ENCODE measurements around the gene SNED1.

The SNED1 gene

DNA sequence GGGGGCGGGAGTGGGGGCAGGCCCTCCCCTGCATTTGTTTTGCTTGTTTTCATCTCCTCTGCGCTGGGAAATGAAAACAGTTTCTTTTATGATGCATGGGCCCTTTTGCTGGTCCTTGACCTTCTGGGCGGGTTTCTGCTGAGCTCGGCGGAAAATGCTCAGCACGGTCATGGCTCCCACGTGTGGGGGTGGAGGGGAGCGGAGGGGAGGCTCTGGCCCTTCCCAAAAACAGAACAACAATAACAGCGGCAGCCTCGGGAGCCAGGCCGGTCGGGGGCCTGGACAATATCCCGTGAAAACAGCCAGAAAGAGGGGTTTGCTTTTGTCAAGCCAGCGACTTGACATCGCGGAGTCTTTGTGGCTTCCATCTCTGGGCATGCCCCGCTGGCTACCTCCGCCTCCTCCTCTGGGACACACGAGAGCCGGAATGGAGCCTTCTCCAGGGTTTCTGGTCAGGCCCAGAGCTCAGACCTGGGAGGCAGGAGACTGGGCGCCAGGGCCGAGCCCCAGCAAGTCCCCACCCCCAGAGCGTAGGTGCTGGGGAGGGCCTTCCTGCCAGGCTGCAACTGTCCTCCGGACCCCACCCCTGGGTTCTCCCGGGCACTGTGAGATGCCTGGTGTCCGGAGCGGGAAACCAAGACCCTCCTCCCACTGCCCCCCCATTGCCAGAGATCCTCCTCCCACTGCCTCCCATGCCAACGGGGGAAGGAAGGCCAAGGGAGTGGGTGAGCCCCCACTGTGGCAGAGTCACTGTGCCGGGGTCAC, 35.9 kb upstream of the SNED1 start:
- Histone ChIP-seq H3K79me2 (ENCODE audit: low read length) (no peaks in the 10 kb centered on the region), H3K4me2 (ENCODE audit: low read depth, low read length) (no peak overlapping the region), H2AFZ (ENCODE audit: low read length) (no peak overlapping the region), H3K27ac (ENCODE audit: low read length) (no peak overlapping the region), H3F3A (ENCODE audit: insufficient read depth, low read length) (no peaks in the 10 kb centered on the region), H4K20me1 (ENCODE audit: insufficient read depth, low read length) (no peaks in the 10 kb centered on the region), H3K36me3 (replicated peaks; ENCODE audit: insufficient read depth, low read length) (no peaks in the 10 kb centered on the region), H3K27me3 (replicated peaks; ENCODE audit: insufficient read depth, low read length) (peaks cover 26% of the 10 kb centered on the region), H3K4me3 (ENCODE audit: low read length) (no peak overlapping the region), H3K9ac (ENCODE audit: low read length) (no peak overlapping the region), H3K9me3 (replicated peaks; ENCODE audit: insufficient read depth, low read length) (no peaks in the 10 kb centered on the region), H3K9me2 (replicated peaks; ENCODE audit: insufficient read depth, low read length) (no peaks in the 10 kb centered on the region), H3K4me1 (ENCODE audit: low read length) (no peaks in the 10 kb centered on the region)
- DNase-seq = no peak
- TF ChIP-seq, protein P1, sequence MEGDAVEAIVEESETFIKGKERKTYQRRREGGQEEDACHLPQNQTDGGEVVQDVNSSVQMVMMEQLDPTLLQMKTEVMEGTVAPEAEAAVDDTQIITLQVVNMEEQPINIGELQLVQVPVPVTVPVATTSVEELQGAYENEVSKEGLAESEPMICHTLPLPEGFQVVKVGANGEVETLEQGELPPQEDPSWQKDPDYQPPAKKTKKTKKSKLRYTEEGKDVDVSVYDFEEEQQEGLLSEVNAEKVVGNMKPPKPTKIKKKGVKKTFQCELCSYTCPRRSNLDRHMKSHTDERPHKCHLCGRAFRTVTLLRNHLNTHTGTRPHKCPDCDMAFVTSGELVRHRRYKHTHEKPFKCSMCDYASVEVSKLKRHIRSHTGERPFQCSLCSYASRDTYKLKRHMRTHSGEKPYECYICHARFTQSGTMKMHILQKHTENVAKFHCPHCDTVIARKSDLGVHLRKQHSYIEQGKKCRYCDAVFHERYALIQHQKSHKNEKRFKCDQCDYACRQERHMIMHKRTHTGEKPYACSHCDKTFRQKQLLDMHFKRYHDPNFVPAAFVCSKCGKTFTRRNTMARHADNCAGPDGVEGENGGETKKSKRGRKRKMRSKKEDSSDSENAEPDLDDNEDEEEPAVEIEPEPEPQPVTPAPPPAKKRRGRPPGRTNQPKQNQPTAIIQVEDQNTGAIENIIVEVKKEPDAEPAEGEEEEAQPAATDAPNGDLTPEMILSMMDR (IDR thresholded peaks at IDR 0.05; ENCODE audit: low read length) = no peak
- no peak for TF ChIP-seq EZH2 (optimal IDR thresholded peaks at IDR 0.05; ENCODE audit: low read depth, low read length)
- TF ChIP-seq EZH2phosphoT487 (IDR thresholded peaks at IDR 0.05; ENCODE audit: low read length) = no peak

DNA sequence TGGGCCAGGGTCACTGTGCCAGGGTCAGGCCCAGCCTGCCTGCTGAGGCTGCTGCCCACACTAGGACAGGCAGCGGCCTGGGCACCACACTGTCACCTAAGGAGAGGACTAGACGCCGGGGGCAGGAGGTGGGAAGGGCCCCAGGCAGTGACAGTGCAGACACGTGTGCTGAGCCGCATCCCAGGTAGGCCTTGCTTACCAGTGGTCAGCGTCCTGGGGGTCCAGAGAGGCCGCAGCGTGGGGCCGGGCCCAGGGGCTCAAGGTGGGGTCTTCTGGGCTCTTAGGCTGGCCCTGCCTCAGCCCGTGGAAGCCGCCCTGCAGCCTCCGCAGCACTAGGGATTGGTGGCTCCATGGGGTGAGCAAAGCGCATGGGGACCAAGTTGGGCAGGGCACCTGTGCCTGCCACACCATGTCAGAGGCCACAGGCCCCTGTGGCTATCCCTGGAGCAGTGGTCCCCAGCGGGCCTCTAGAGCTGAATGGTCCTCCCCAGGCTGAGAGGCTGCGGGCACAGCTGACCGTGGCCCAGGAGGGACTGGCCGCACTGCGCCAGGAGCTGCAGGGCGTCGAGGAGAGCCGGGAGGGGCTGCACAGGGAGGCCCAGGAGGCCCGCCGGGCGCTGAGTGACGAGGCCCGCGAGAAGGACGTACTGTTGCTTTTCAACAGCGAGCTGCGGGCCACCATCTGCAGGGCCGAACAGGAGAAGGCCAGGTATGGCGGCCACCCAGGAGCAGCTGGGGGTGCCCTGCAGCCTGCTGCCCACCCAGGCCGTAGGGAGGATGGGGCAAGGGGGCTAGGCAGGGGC, 35.2 kb upstream of the SNED1 start:
- no peak overlapping the region for H3K4me3 ChIP-seq (ENCODE audit: low read length)
- no peak overlapping the region for H3K9ac ChIP-seq (ENCODE audit: low read length)
- H3K9me2 ChIP-seq (replicated peaks; ENCODE audit: insufficient read depth, low read length) = no peaks in the 10 kb centered on the region
- no peaks in the 10 kb centered on the region for H3F3A ChIP-seq (ENCODE audit: insufficient read depth, low read length)
- TF ChIP-seq EZH2 (optimal IDR thresholded peaks at IDR 0.05; ENCODE audit: low read depth, low read length) (no peak), EZH2phosphoT487 (IDR thresholded peaks at IDR 0.05; ENCODE audit: low read length) (no peak)
- TF ChIP-seq, protein P1 (IDR thresholded peaks at IDR 0.05; ENCODE audit: low read length) = no peak
- H4K20me1 ChIP-seq (ENCODE audit: insufficient read depth, low read length) = no peaks in the 10 kb centered on the region
- no peak overlapping the region for H3K27ac ChIP-seq (ENCODE audit: low read length)
- H3K79me2 ChIP-seq (ENCODE audit: low read length) = no peaks in the 10 kb centered on the region
- H2AFZ ChIP-seq (ENCODE audit: low read length) = no peak overlapping the region
- H3K36me3 ChIP-seq (replicated peaks; ENCODE audit: insufficient read depth, low read length) = no peaks in the 10 kb centered on the region
- H3K4me2 ChIP-seq (ENCODE audit: low read depth, low read length) = no peak overlapping the region
- H3K9me3 ChIP-seq (replicated peaks; ENCODE audit: insufficient read depth, low read length) = no peaks in the 10 kb centered on the region
- DNase-seq = no peak
- H3K27me3 ChIP-seq (replicated peaks; ENCODE audit: insufficient read depth, low read length) = peaks cover 18% of the 10 kb centered on the region
- no peaks in the 10 kb centered on the region for H3K4me1 ChIP-seq (ENCODE audit: low read length)

DNA sequence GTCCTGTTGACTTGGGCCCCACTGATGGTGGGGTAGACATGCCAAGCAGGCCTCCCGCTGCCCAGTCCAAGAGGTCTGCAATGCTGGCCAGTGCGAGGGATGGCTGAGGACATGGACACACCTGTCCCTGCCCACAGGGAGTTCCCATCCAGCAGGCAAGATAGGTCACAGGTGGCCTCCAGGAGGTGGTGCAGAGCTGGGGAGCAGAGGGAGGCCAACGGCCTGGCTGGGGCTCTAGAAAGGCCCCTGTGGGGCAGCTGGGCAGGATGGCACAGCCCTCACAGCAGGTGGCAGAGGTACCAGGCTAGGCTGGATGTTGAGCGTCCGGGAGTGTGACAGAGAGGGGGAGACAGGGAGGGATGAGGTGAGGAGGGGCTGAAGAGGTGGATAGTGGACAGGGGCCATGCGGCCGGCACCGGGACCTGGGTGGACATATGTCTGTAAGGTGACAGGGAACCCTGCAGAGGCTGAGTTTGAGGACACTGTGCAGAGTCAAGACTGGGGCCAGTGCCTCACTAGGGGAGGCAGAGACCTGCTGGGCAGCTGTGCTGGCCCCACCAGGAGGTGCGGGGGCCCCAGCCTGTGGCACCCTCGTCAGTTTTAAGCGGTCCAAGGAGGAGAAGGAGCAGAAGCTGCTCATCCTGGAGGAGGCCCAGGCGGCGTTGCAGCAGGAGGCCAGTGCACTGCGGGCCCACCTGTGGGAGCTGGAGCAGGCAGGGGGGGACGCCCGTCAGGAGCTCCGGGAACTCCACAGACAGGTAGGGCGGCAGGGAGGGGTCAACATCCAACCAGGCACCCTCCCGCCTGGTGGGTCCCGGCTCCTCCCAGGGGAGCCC, 34.3 kb upstream of the SNED1 start:
- Histone ChIP-seq H3K27me3 (replicated peaks; ENCODE audit: insufficient read depth, low read length) (peaks cover 10% of the 10 kb centered on the region), H3K4me2 (ENCODE audit: low read depth, low read length) (peak overlapping the region; percentile 27; the same call in 1 of the 2 replicates), H3K36me3 (replicated peaks; ENCODE audit: insufficient read depth, low read length) (no peaks in the 10 kb centered on the region), H3K4me3 (ENCODE audit: low read length) (peak overlapping the region; percentile 41; the same call in 1 of the 2 replicates), H3F3A (ENCODE audit: insufficient read depth, low read length) (no peaks in the 10 kb centered on the region), H3K27ac (ENCODE audit: low read length) (no peak overlapping the region), H3K9me3 (replicated peaks; ENCODE audit: insufficient read depth, low read length) (no peaks in the 10 kb centered on the region), H3K79me2 (ENCODE audit: low read length) (no peaks in the 10 kb centered on the region), H3K9ac (ENCODE audit: low read length) (no peak overlapping the region), H4K20me1 (ENCODE audit: insufficient read depth, low read length) (no peaks in the 10 kb centered on the region), H2AFZ (ENCODE audit: low read length) (peak overlapping the region; percentile 63), H3K9me2 (replicated peaks; ENCODE audit: insufficient read depth, low read length) (no peaks in the 10 kb centered on the region), H3K4me1 (ENCODE audit: low read length) (no peaks in the 10 kb centered on the region)
- TF ChIP-seq EZH2 (optimal IDR thresholded peaks at IDR 0.05; ENCODE audit: low read depth, low read length) = no peak
- TF ChIP-seq, protein P1 (IDR thresholded peaks at IDR 0.05; ENCODE audit: low read length) = no peak
- TF ChIP-seq EZH2phosphoT487 (IDR thresholded peaks at IDR 0.05; ENCODE audit: low read length) = no peak
- DNase-seq = no peak
